Measurements from ENCODE around the gene FGD3.

Gene FGD3

GRCh38 chr9:92960561-92961290 is 13.4 kb downstream of the FGD3 start:
- DNase-seq (ENCODE audit: low read depth in 2 of 2): no peak

GRCh38 chr9:92961627-92962302 is 14.4 kb downstream of the FGD3 start:
- DNase-seq (ENCODE audit: low read depth in 2 of 2): no peak

GRCh38 chr9:92962303-92962649 is 15.0 kb downstream of the FGD3 start:
- DNase-seq (ENCODE audit: low read depth in 2 of 2): no peak

- DNase-seq (ENCODE audit: low read depth in 2 of 2): no peak
Measured at GRCh38 chr9:92962846-92963245, 15.5 kb downstream of the FGD3 start.

- peak in 1 of 2 donors; percentile 46 for DNase-seq (ENCODE audit: low read depth in 2 of 2)
Measured at GRCh38 chr9:92963831-92964606, 16.7 kb downstream of the FGD3 start.

- no peak for DNase-seq (ENCODE audit: low read depth in 2 of 2)
Measured at GRCh38 chr9:92964607-92965060, 17.3 kb downstream of the FGD3 start.

GRCh38 chr9:92965061-92965758 is 17.9 kb downstream of the FGD3 start:
- no peak for DNase-seq (ENCODE audit: low read depth in 2 of 2)

- no peak for DNase-seq (ENCODE audit: low read depth in 2 of 2)
Measured at GRCh38 chr9:92965759-92966517, 18.6 kb downstream of the FGD3 start.

- no peak for DNase-seq (ENCODE audit: low read depth in 2 of 2)
Measured at GRCh38 chr9:92966518-92966800, 19.1 kb downstream of the FGD3 start.

- no peak for DNase-seq (ENCODE audit: low read depth in 2 of 2)
Measured at GRCh38 chr9:92968081-92968480, 20.8 kb downstream of the FGD3 start.

- DNase-seq (ENCODE audit: low read depth in 2 of 2): no peak
Measured at GRCh38 chr9:92969516-92970466, 22.5 kb downstream of the FGD3 start.

GRCh38 chr9:92970467-92970923 is 23.2 kb downstream of the FGD3 start:
- no peak for DNase-seq (ENCODE audit: low read depth in 2 of 2)

- no peak for DNase-seq (ENCODE audit: low read depth in 2 of 2)
Measured at GRCh38 chr9:92971121-92971520, 23.8 kb downstream of the FGD3 start.

GRCh38 chr9:92971776-92972175 is 24.5 kb downstream of the FGD3 start:
- no peak for DNase-seq (ENCODE audit: low read depth in 2 of 2)

GRCh38 chr9:92973700-92974099 is 26.4 kb downstream of the FGD3 start:
- DNase-seq (ENCODE audit: low read depth in 2 of 2): no peak

GRCh38 chr9:92974161-92974661 is 26.9 kb downstream of the FGD3 start:
- DNase-seq (ENCODE audit: low read depth in 2 of 2): no peak

- no peak for DNase-seq (ENCODE audit: low read depth in 2 of 2)
Measured at GRCh38 chr9:92974761-92975755, 27.7 kb downstream of the FGD3 start.

GRCh38 chr9:92976431-92976830 is 29.1 kb downstream of the FGD3 start:
- DNase-seq (ENCODE audit: low read depth in 2 of 2): no peak

GRCh38 chr9:92977279-92977678 is 30.0 kb downstream of the FGD3 start:
- DNase-seq (ENCODE audit: low read depth in 2 of 2): no peak
